Measurements from ENCODE around the gene MDH1B.
"Not testable (repeated sequence)": the region's sequence is repeated elsewhere in the genome, so short reads cannot be mapped to it uniquely, and the experiment has no call there.

Gene MDH1B

DNA sequence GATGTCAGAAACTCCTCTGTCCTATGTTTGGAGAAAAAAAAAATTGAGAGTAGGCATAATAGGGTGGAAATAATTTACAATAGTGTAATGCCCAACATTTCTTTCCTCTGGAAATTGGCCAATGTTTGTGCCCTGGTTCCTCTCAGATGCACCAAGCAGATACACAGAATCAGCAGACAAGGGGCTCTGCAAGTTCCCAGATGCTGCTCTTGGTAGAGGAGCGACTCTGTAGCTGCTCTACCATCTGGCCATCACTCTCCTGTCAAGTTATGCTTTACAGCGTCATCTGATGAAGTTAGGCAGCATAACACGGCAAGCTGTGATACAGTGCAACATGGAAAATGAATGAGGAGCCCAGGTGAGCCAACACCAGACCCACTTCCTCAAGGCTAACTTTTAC, 48.5 kb downstream of the MDH1B start:
- H4K20me1 ChIP-seq (ENCODE audit: insufficient read depth, low read length, poor library complexity, severe bottlenecking), result no peaks in the 10 kb centered on the region
- no peaks in the 10 kb centered on the region for H3F3A ChIP-seq (ENCODE audit: low read depth)
- H3K4me2 ChIP-seq (ENCODE audit: low read depth, low read length, poor library complexity, severe bottlenecking), result no peak overlapping the region
- no peak for TF ChIP-seq EZH2phosphoT487 (IDR thresholded peaks at IDR 0.05; ENCODE audit: borderline replicate concordance)
- TF ChIP-seq, protein P1, sequence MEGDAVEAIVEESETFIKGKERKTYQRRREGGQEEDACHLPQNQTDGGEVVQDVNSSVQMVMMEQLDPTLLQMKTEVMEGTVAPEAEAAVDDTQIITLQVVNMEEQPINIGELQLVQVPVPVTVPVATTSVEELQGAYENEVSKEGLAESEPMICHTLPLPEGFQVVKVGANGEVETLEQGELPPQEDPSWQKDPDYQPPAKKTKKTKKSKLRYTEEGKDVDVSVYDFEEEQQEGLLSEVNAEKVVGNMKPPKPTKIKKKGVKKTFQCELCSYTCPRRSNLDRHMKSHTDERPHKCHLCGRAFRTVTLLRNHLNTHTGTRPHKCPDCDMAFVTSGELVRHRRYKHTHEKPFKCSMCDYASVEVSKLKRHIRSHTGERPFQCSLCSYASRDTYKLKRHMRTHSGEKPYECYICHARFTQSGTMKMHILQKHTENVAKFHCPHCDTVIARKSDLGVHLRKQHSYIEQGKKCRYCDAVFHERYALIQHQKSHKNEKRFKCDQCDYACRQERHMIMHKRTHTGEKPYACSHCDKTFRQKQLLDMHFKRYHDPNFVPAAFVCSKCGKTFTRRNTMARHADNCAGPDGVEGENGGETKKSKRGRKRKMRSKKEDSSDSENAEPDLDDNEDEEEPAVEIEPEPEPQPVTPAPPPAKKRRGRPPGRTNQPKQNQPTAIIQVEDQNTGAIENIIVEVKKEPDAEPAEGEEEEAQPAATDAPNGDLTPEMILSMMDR (conservative IDR thresholded peaks at IDR 0.05; ENCODE audit: low read length), result no peak
- no peaks in the 10 kb centered on the region for H3K36me3 ChIP-seq (ENCODE audit: insufficient read depth, low read length)
- H2AFZ ChIP-seq (ENCODE audit: low read length), result no peak overlapping the region
- H3K9me3 ChIP-seq (ENCODE audit: insufficient read depth, low read depth, low read length), result no peaks in the 10 kb centered on the region
- no peaks in the 10 kb centered on the region for H3K9me2 ChIP-seq (replicated peaks; ENCODE audit: low read depth, low read length)
- no peaks in the 10 kb centered on the region for H3K27me3 ChIP-seq (ENCODE audit: insufficient read depth, low read length, poor library complexity, severe bottlenecking)
- H3K4me1 ChIP-seq (ENCODE audit: insufficient read depth, low read length, poor library complexity, severe bottlenecking), result peaks cover 4% of the 10 kb centered on the region
- no peak overlapping the region for H3K9ac ChIP-seq (ENCODE audit: low read depth, low read length, poor library complexity, severe bottlenecking)
- H3K4me3 ChIP-seq (ENCODE audit: low read length, poor library complexity, severe bottlenecking), result no peak overlapping the region
- H3K79me2 ChIP-seq (ENCODE audit: insufficient read depth, low read length), result no peaks in the 10 kb centered on the region

DNA sequence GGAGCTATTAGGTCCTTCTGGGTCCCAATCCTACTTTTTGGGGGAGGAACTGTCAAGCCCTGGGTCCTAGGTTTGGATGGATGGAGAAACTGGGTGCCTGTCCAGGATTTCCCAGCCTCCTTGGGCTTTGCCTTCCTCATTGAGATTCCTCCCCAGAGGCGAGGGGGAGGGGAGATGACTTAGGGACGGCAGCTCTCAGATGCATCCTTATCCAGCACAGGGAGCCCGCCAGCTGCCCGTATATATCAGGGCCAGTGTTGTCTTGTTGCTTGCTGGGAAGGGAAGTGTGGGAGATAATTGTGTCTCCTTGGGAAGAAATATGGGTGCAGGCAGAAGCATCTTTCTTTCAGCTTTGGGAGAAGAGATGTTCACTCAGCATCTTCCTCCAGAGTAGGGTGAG, 49.9 kb downstream of the MDH1B start:
- not testable (repeated sequence) for H3K36me3 ChIP-seq (ENCODE audit: insufficient read depth, low read length); H2AFZ ChIP-seq (ENCODE audit: low read length); H3F3A ChIP-seq (ENCODE audit: low read depth); H3K9ac ChIP-seq (ENCODE audit: low read depth, low read length, poor library complexity, severe bottlenecking); H3K79me2 ChIP-seq (ENCODE audit: insufficient read depth, low read length); H3K27me3 ChIP-seq (ENCODE audit: insufficient read depth, low read length, poor library complexity, severe bottlenecking); H3K4me3 ChIP-seq (ENCODE audit: low read length, poor library complexity, severe bottlenecking); H4K20me1 ChIP-seq (ENCODE audit: insufficient read depth, low read length, poor library complexity, severe bottlenecking); H3K4me2 ChIP-seq (ENCODE audit: low read depth, low read length, poor library complexity, severe bottlenecking); H3K4me1 ChIP-seq (ENCODE audit: insufficient read depth, low read length, poor library complexity, severe bottlenecking); H3K9me3 ChIP-seq (ENCODE audit: insufficient read depth, low read depth, low read length); H3K9me2 ChIP-seq (replicated peaks; ENCODE audit: low read depth, low read length)

DNA sequence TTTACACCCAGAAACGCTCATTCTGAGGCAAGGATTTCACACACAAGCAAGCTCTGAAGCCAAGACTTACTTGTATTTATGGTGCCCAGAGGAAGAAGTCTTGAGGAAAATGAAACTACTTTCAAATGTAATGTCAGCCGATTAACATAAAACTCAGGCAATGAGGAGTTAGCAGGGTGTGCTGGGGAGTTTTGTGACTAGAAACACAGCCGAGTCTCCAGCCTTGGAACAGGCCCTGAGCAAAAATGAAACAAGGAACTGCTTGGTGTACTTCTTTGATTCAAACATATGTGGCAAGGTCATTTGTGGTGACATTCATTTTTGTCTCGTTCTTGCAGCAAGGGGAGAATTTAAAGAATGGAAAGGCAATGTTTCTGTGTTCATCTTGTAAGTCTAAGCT, 51.4 kb downstream of the MDH1B start:
- Histone ChIP-seq H2AFZ (ENCODE audit: low read length) (peak overlapping the region; percentile 66), H3K27me3 (ENCODE audit: insufficient read depth, low read length, poor library complexity, severe bottlenecking) (no peaks in the 10 kb centered on the region), H3K9me2 (replicated peaks; ENCODE audit: low read depth, low read length) (no peaks in the 10 kb centered on the region), H3K36me3 (ENCODE audit: insufficient read depth, low read length) (no peaks in the 10 kb centered on the region), H3K4me1 (ENCODE audit: insufficient read depth, low read length, poor library complexity, severe bottlenecking) (peaks cover 7% of the 10 kb centered on the region), H3K9me3 (ENCODE audit: insufficient read depth, low read depth, low read length) (no peaks in the 10 kb centered on the region), H3K79me2 (ENCODE audit: insufficient read depth, low read length) (no peaks in the 10 kb centered on the region), H3K9ac (ENCODE audit: low read depth, low read length, poor library complexity, severe bottlenecking) (no peak overlapping the region), H3K4me2 (ENCODE audit: low read depth, low read length, poor library complexity, severe bottlenecking) (peak overlapping the region; percentile 11), H4K20me1 (ENCODE audit: insufficient read depth, low read length, poor library complexity, severe bottlenecking) (no peaks in the 10 kb centered on the region), H3K4me3 (ENCODE audit: low read length, poor library complexity, severe bottlenecking) (peak overlapping the region; percentile 18), H3F3A (ENCODE audit: low read depth) (no peaks in the 10 kb centered on the region)
- TF ChIP-seq EZH2phosphoT487 (IDR thresholded peaks at IDR 0.05; ENCODE audit: borderline replicate concordance), result no peak

DNA sequence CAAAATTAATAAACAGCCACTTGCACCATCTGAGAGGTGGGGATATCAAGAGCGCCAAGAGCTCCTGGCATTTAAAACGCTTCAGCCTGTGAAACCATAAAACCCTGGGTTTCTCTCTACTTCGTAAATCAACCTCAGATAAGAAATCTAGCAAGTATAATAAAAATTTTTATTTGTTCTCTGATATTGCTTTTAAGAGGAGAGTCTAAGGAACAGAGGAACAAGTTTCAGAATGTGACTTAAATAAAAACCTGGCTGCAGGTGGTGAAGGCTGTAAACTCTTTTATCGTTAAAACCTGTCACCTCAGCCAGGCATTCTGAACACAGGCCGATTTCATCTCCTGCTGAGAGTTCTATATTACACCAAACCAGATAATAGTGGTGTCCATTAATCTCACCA, 56.8 kb downstream of the MDH1B start:
- Histone ChIP-seq H3K9me2 (replicated peaks; ENCODE audit: low read depth, low read length) (no peaks in the 10 kb centered on the region), H3K4me1 (ENCODE audit: insufficient read depth, low read length, poor library complexity, severe bottlenecking) (peaks cover 28% of the 10 kb centered on the region), H3K27me3 (ENCODE audit: insufficient read depth, low read length, poor library complexity, severe bottlenecking) (no peaks in the 10 kb centered on the region), H3K9ac (ENCODE audit: low read depth, low read length, poor library complexity, severe bottlenecking) (no peak overlapping the region), H2AFZ (ENCODE audit: low read length) (peak overlapping the region; percentile 11; the same call in 1 of the 2 replicates), H4K20me1 (ENCODE audit: insufficient read depth, low read length, poor library complexity, severe bottlenecking) (no peaks in the 10 kb centered on the region), H3K4me2 (ENCODE audit: low read depth, low read length, poor library complexity, severe bottlenecking) (peak overlapping the region; percentile 49), H3F3A (ENCODE audit: low read depth) (0 out of 2 replicates have a peak, but pooled peaks cover 11% of the 10 kb centered on the region), H3K79me2 (ENCODE audit: insufficient read depth, low read length) (no peaks in the 10 kb centered on the region), H3K36me3 (ENCODE audit: insufficient read depth, low read length) (no peaks in the 10 kb centered on the region), H3K9me3 (ENCODE audit: insufficient read depth, low read depth, low read length) (no peaks in the 10 kb centered on the region), H3K4me3 (ENCODE audit: low read length, poor library complexity, severe bottlenecking) (peak overlapping the region; percentile 33)
- TF ChIP-seq, protein P1 (conservative IDR thresholded peaks at IDR 0.05; ENCODE audit: low read length), result no peak
- TF ChIP-seq EZH2phosphoT487 (IDR thresholded peaks at IDR 0.05; ENCODE audit: borderline replicate concordance), result no peak
